Neural cell (in vitro differentiated cells): Measurements from ENCODE around the gene PDE9A. TPM values are rescaled to one million over a fixed set of nuclear protein-coding genes. Genes with fewer than 3 reads are reported as not detected.

Experiments
- H2AFZ ChIP-seq: fragments of 200-600, 300-800 bp; sonication (generic), shearing (Covaris generic); 2 replicates; pipeline ENCODE4 v1.6.0; 2014; ENCODE audit warnings: low read depth, mild to moderate bottlenecking, antibody characterized with exemption, low read length, moderate library complexity
- H3F3A ChIP-seq: fragments of 200-600 bp; shearing (Covaris generic); 2 replicates; pipeline ENCODE4 v1.6.1; 2016; ENCODE audit warnings: mild to moderate bottlenecking, moderate library complexity, mixed read lengths, antibody characterized with exemption, low read length; ENCODE audit not compliant: insufficient read depth, poor library complexity, severe bottlenecking
- H3K27ac ChIP-seq: fragments of 200-600, 300-800 bp; sonication (generic), shearing (Covaris generic); 2 replicates; pipeline ENCODE4 v1.5.1; 2014; ENCODE audit warnings: mild to moderate bottlenecking, low read length, moderate library complexity
- H3K27me3 ChIP-seq: fragments of 300-800, 200-600 bp; sonication (generic), shearing (Covaris generic); 2 replicates; pipeline ENCODE4 v1.6.0; 2014; ENCODE audit warnings: mild to moderate bottlenecking, low read depth, low read length, moderate library complexity; ENCODE audit not compliant: insufficient read depth
- H3K36me3 ChIP-seq: fragments of 300-800, 200-600 bp; sonication (generic), shearing (Covaris generic); 2 replicates; pipeline ENCODE4 v1.5.1; 2014; ENCODE audit warnings: mild to moderate bottlenecking, antibody characterized with exemption, low read length, moderate library complexity; ENCODE audit not compliant: insufficient read depth
- H3K4me2 ChIP-seq: fragments of 300-800, 200-600 bp; sonication (generic), shearing (Covaris generic); 2 replicates; pipeline ENCODE4 v1.6.0; 2014; ENCODE audit warnings: mild to moderate bottlenecking, low read length
- H3K4me3 ChIP-seq: fragments of 300-800, 200-600 bp; sonication (generic), shearing (Covaris generic); 2 replicates; pipeline ENCODE4 v1.5.1; 2014; ENCODE audit warnings: mild to moderate bottlenecking, low read length, moderate library complexity
- H3K79me2 ChIP-seq: fragments of 200-600 bp; shearing (Covaris generic); replicated peaks from 2 replicates; pipeline ENCODE4 v1.6.0; 2014; ENCODE audit warnings: mild to moderate bottlenecking, low read length, moderate library complexity; ENCODE audit not compliant: insufficient read depth
- H3K9ac ChIP-seq: fragments of 300-800, 200-600 bp; sonication (generic), shearing (Covaris generic); 2 replicates; pipeline ENCODE4 v1.6.1; 2016; ENCODE audit warnings: mild to moderate bottlenecking, low read length, mixed read lengths
- H3K9me2 ChIP-seq: fragments of 200-600 bp; shearing (Covaris generic); 2 replicates; pipeline ENCODE4 v1.6.1; 2016; ENCODE audit warnings: mild to moderate bottlenecking, low read length, mixed read lengths; ENCODE audit not compliant: insufficient read depth
- H3K9me3 ChIP-seq: fragments of 200-600, 300-800 bp; sonication (generic), shearing (Covaris generic); 2 replicates; pipeline ENCODE4 v1.6.1; 2016; ENCODE audit warnings: mild to moderate bottlenecking, mixed run types, low read length, moderate library complexity, mixed read lengths
- H4K20me1 ChIP-seq: fragments of 200-600 bp; shearing (Covaris generic); 2 replicates; pipeline ENCODE4 v1.6.1; 2016; ENCODE audit warnings: mild to moderate bottlenecking, mixed run types; ENCODE audit not compliant: insufficient read depth
- EP300 ChIP-seq: fragments of 450-650 bp; conservative IDR thresholded peaks from 2 replicates; pipeline ENCODE4 v1.6.1; 2014; ENCODE audit warnings: antibody characterized with exemption, mild to moderate bottlenecking, moderate library complexity; ENCODE audit not compliant: poor library complexity, severe bottlenecking
- EZH2 ChIP-seq: fragments of 200-600, 300-800 bp; shearing (Covaris generic), sonication (generic); IDR thresholded peaks from 2 replicates; pipeline ENCODE4 v1.6.1; 2014; ENCODE audit warnings: antibody characterized with exemption, low read length, borderline replicate concordance, mild to moderate bottlenecking; ENCODE audit not compliant: insufficient read depth, poor library complexity, severe bottlenecking
- MXI1 ChIP-seq: fragments of 450-650 bp; conservative IDR thresholded peaks from 2 replicates; pipeline ENCODE4 v1.6.1; 2014; ENCODE audit warnings: antibody characterized with exemption, mild to moderate bottlenecking; ENCODE audit not compliant: poor library complexity, severe bottlenecking
- POLR2AphosphoS5 ChIP-seq: IDR thresholded peaks from 2 replicates; pipeline ENCODE4 v1.6.1; 2012
- RAD21 ChIP-seq: fragments of 450-650 bp; conservative IDR thresholded peaks from 2 replicates; pipeline ENCODE4 v1.6.1; 2014; ENCODE audit warnings: antibody characterized with exemption, mild to moderate bottlenecking, moderate library complexity
- SMC3 ChIP-seq: fragments of 450-650 bp; conservative IDR thresholded peaks from 2 replicates; pipeline ENCODE4 v1.6.1; 2014; ENCODE audit warnings: antibody characterized with exemption, mild to moderate bottlenecking, moderate library complexity; ENCODE audit not compliant: poor library complexity
- TAF1 ChIP-seq: IDR thresholded peaks from 2 replicates; pipeline ENCODE4 v1.6.1; 2012; ENCODE audit warnings: low read depth
- polyA plus RNA-seq: library from polyadenylated mRNA; depleted of rRNA; stranded (reverse); fragments of >200 nt; gene quantifications from 2 replicates; pipeline ENCODE4 v1.2.3, GENCODE V29; 2014
- TF ChIP-seq, protein P1 (sequence below): fragments of 450-650 bp; IDR thresholded peaks from 2 replicates; pipeline ENCODE4 v1.5.1; 2014; ENCODE audit warnings: antibody characterized with exemption, mild to moderate bottlenecking, moderate library complexity; ENCODE audit not compliant: poor library complexity, severe bottlenecking
- TF ChIP-seq, protein P2 (sequence below): IDR thresholded peaks from 2 replicates; pipeline ENCODE4 v1.6.1; 2012; ENCODE audit warnings: borderline replicate concordance

PDE9A gene
- polyA plus RNA-seq, 1 donor from 2014 or later = 32.2 TPM

GRCh38 chr21:42722153-42722552, 68.7 kb downstream of the PDE9A start:
- TF ChIP-seq, protein P1, sequence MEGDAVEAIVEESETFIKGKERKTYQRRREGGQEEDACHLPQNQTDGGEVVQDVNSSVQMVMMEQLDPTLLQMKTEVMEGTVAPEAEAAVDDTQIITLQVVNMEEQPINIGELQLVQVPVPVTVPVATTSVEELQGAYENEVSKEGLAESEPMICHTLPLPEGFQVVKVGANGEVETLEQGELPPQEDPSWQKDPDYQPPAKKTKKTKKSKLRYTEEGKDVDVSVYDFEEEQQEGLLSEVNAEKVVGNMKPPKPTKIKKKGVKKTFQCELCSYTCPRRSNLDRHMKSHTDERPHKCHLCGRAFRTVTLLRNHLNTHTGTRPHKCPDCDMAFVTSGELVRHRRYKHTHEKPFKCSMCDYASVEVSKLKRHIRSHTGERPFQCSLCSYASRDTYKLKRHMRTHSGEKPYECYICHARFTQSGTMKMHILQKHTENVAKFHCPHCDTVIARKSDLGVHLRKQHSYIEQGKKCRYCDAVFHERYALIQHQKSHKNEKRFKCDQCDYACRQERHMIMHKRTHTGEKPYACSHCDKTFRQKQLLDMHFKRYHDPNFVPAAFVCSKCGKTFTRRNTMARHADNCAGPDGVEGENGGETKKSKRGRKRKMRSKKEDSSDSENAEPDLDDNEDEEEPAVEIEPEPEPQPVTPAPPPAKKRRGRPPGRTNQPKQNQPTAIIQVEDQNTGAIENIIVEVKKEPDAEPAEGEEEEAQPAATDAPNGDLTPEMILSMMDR = no peak
- TF ChIP-seq SMC3 (no peak), EZH2 (no peak), POLR2AphosphoS5 (no peak), MXI1 (no peak), TAF1 (no peak), EP300 (no peak), RAD21 (no peak)
- TF ChIP-seq, protein P2, sequence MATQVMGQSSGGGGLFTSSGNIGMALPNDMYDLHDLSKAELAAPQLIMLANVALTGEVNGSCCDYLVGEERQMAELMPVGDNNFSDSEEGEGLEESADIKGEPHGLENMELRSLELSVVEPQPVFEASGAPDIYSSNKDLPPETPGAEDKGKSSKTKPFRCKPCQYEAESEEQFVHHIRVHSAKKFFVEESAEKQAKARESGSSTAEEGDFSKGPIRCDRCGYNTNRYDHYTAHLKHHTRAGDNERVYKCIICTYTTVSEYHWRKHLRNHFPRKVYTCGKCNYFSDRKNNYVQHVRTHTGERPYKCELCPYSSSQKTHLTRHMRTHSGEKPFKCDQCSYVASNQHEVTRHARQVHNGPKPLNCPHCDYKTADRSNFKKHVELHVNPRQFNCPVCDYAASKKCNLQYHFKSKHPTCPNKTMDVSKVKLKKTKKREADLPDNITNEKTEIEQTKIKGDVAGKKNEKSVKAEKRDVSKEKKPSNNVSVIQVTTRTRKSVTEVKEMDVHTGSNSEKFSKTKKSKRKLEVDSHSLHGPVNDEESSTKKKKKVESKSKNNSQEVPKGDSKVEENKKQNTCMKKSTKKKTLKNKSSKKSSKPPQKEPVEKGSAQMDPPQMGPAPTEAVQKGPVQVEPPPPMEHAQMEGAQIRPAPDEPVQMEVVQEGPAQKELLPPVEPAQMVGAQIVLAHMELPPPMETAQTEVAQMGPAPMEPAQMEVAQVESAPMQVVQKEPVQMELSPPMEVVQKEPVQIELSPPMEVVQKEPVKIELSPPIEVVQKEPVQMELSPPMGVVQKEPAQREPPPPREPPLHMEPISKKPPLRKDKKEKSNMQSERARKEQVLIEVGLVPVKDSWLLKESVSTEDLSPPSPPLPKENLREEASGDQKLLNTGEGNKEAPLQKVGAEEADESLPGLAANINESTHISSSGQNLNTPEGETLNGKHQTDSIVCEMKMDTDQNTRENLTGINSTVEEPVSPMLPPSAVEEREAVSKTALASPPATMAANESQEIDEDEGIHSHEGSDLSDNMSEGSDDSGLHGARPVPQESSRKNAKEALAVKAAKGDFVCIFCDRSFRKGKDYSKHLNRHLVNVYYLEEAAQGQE = no peak
- H3K27me3 ChIP-seq = no peaks in the 10 kb centered on the region

GRCh38 chr21:42722808-42723473, 69.5 kb downstream of the PDE9A start:
- H3K27ac ChIP-seq = no peak overlapping the region
- H3K27me3 ChIP-seq = no peaks in the 10 kb centered on the region
- TF ChIP-seq RAD21 (no peak), EP300 (no peak), POLR2AphosphoS5 (no peak), MXI1 (no peak), EZH2 (no peak), SMC3 (no peak), TAF1 (no peak)
- TF ChIP-seq, protein P2 = no peak
- TF ChIP-seq, protein P1 = no peak
- H3K4me3 ChIP-seq = no peak overlapping the region
- H3K9ac ChIP-seq = no peak overlapping the region
- no peaks in the 10 kb centered on the region for H3K79me2 ChIP-seq
- no peaks in the 10 kb centered on the region for H3F3A ChIP-seq
- no peaks in the 10 kb centered on the region for H3K9me3 ChIP-seq
- H3K9me2 ChIP-seq = no peaks in the 10 kb centered on the region
- H2AFZ ChIP-seq = no peak overlapping the region
- no peak overlapping the region for H3K4me2 ChIP-seq
- H4K20me1 ChIP-seq = no peaks in the 10 kb centered on the region
- no peaks in the 10 kb centered on the region for H3K36me3 ChIP-seq

More at GRCh38 chr21:42722153-42722552, 68.7 kb downstream of the PDE9A start:
- Histone ChIP-seq H2AFZ (no peak overlapping the region), H3K4me2 (no peak overlapping the region), H3K36me3 (no peaks in the 10 kb centered on the region), H3K9me2 (no peaks in the 10 kb centered on the region), H3K4me3 (no peak overlapping the region), H3K9me3 (no peaks in the 10 kb centered on the region), H4K20me1 (no peaks in the 10 kb centered on the region), H3K9ac (no peak overlapping the region), H3K27ac (no peak overlapping the region), H3F3A (no peaks in the 10 kb centered on the region), H3K79me2 (no peaks in the 10 kb centered on the region)
